CD1c-positive myeloid dendritic cell (primary cell): Measurements from ENCODE around the gene TRAPPC10.

Experiments
- DNase-seq: peaks from one replicate; pipeline ENCODE4 v3.0.0-alpha.2; 2016; ENCODE audit errors: extremely low spot score

The TRAPPC10 gene

DNA sequence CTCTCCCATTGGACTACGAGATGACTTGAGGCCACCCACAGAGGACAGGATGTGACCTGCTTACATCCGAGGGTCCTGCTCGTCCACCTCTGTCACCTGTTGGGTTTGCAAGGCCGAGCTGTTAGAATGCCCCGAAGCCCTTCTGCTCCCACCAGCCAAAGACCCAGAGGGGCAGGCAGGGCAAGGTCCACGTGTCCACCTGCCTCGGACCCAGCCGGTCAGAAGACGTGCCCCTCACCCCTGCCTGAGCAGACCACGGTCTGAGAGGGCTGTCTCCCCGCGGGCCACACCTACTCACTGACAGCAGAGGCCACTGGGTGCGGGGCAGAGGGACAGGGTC is 30.3 kb upstream of the TRAPPC10 start:
- DNase-seq: no peak

DNA sequence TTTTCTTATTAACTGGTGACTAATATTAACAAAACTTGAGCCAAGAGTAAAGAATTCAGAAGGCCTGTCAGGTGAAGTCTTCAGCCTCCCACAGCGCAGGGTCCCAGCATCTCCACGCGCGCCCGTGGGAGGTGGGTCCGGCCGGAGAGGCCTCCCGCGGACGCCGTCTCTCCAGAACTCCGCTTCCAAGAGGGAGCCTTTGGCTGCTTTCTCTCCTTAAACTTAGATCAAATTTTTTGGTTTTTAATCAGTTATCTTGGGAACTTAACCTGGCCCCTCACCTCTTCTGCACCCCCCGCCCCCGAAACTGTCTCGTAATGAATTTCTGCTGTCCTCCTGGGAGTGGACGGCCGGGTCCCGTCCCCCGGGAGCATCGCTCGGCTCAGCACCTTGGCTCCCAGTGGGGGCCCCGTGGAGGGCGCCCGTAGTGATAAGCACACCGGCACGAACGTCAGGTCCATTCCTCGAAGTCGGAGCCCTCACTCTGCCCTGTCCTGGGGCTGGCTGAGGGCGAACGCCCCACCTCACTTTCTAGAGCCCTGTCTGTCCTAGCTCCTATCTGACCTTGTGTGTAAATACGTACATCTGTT is 29.5 kb upstream of the TRAPPC10 start:
- no peak for DNase-seq

DNA sequence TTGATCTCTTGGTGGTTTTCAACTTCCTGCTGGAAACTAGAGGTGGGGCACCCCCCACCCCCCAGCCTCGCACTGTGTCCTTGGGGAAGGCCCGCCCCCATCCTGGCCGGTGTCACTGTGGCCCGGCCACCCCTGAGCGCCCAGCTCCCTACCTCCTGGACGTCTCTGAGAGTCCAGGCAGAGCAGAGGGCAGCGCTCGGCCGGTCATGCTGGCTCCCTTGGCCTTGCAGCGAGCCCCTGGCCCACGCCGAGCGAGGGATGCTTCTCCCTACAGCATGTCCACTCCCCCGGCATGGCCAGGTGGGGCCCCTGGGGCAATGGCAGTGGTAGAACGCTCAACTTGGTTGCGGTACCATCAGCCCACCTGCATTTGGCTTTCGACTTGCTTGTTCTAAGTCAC is 28.7 kb upstream of the TRAPPC10 start:
- no peak for DNase-seq

DNA sequence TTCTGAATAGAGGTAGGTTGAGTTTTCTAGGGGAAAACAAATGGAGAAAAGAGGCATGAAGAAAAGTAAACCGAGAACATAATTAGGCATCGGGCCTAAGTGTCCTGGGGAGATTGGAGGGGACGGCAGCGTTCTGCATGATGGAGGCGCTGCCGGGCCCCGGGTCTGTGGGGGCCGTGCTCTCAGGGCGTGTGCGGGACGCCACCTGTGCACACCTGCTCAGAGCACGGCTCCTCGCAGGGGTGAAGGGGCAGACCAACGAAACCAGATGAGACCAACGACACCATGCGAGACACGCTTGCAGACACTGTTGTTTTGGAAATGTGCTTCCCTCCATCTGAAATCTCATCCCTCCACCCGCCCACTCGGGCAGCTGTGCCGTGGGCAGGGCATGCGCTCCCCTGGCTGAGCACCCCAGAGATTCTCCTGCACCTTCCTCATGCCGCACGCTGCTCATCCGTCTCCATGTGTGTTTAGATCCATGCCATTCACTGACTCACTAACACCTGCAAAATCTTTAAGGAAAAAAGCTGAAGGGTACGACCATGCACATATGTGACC is 28.2 kb upstream of the TRAPPC10 start:
- DNase-seq: no peak

DNA sequence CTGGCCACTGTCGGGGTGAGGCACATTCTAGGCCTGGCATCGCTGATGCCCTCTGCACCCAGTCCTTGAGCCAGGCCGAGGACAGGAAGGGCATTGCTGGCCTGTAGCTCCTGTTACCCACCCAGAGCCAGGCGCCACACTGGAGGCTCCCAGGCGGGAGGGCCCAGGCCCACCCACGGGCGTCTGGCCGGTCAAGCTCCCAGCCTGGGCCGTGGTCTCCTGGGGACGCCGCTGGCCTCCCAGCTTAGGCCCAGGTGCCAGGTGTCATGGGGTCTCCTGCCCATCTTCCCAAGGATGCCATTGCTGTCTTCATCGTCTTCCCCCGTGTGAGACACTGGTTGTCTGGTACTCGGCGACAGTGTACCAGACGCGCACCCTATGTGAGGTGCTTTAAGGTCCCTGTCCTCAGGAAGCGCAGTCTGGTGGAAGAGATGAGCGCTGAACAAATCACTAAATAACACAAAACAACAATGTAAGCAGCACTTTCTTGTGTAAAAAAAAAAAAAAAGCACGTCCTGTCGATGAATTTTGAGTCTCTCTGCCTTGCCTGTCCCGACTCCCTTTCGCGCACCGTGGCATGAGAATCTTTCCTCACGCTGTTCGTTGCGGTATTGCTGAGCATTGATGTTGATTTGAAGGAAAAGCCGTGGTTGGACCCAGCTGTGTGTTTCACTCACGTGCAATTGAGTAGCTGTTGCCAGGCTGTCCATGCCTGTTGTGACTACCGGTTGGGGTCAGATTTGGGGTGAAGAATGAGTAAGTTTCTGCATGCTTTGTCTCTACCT is 27.0 kb upstream of the TRAPPC10 start:
- DNase-seq: no peak

DNA sequence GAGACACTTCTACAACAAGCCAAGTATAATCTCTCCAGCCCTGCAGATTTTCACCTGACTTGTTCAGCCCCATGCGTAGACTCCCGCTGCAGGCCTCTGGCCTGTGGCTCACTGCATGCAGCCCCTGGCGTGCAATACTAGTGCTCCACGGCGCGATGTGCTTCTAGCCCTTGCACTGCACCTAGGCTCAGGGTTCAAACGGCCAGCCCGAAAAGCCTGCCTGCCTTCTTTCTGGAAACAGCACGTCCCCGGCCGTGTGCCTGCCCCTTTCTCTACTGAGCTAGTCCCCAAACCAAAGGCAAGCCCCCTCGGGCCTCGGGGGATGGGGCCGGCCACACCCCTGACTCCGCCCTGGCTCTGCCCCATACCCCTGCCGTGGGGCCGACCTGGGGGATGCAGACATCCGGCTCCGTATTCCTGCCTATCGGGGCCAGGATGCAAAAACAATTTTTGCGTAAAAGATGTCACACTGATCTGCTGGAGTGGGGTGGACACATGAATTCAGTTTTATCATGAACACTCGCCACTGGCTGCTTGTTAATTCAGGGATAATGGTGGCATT is 26.3 kb upstream of the TRAPPC10 start:
- no peak for DNase-seq

DNA sequence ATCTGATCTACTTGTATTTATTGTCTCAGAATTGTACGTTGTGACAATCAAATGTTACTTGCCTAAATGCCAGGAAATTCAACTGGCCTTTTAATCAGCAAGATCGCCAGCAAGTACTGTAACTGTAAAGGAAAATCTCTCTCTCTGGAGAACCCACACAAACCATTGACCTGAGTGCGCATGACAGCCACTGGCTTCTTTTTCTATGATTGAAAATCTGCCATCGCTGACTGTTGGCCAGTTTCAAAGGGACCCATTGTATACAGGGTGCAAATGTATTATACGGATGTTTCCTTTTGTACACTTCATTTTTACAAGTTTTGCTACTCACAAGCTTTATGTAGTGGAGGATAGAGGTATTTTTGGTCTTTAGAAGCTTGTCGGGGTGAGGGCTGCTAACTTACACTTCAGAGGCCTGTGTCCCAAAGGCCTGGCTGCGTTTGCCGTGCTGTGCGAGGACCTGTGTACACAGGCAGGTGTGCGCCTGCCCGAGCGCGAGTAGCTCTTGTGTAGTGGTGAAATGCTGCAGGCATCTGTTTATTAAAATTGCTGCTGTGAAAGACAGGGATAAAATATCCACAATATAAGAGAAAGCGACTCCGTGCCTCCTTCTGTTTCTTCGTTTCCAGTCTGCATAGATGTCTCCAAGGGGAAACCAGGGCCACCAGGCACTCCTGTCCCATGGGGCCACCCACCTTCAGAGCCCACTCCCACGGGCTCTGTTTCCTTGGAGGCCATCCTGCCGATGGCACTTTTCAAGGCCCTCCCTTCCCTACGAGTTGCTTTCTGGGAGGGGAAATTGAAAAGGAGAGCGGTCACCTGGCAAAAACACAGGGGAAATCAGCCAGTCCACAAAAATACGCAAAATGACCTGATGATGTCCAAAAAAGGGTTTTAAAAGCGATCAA is 25.3 kb upstream of the TRAPPC10 start:
- no peak for DNase-seq

DNA sequence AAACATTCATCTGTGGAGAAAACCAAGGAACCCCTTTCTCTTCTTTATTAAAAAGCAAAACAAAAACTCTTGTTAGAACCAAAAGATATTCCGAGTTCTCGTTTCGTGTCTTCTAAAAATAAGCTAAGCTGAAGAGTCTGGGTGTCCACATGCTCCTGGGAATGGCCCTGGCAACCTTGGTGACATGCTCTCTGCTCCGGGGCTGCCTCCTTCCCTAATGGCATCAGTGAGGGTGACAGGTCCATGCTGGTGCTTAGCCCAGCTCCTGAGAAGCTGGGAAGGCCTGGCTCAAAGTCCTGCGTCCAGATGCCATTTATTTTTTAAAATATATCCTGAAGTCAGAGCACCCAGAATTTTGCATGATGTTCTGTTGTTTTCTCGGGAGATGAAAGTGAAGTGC is 24.6 kb upstream of the TRAPPC10 start:
- no peak for DNase-seq

DNA sequence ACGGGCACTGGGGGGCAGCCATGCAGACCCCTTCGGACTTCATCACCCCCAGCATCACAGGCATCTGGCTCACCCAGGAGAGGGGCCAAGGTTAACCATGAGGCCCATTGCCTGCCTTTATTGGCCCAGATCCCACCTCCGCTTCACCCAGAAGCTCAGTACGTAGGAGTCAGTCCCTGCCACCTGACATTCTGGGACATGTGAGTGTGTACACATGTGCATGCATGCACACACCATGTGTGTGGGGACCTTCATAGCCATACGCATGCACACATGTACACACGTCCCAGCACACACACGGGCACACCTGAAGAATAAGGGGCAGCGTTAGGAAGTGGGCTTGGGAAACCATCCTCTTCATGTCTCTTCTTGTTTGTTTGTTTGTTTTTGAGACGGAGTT is 24.1 kb upstream of the TRAPPC10 start:
- DNase-seq: no peak

DNA sequence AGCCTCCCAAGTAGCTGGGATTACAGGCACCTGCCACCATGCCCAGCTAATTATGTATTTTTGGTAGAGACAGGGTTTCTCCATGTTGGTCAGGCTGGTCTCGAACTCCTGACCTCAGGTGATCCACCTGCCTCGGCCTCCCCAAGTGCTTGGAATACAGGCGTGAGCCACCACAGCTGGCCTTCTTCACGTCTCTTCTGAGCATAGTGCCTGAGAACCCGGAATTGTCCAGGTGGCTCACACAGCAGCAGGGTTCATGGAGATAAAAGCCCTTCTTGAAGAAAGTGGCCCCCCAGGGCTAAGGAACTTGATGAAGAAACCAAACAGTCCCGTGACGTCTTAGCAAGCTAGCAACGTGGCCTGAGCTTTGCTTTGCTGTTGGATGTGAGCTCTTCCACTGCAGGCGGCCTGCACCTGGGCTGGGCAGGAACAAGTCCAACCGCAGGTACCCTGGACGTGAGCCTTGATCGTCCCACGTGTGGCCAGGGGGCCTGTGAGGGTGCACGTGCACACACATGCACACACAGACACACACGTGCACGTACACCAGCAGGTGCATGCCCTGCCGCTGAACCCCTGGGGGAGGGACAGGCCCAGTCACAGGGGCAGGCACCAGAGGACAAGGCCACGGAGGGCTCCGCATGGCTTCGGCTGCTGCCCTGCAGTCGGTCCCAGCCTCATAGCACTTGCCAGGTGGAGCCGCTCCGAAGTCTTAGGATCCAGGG is 23.4 kb upstream of the TRAPPC10 start:
- no peak for DNase-seq

DNA sequence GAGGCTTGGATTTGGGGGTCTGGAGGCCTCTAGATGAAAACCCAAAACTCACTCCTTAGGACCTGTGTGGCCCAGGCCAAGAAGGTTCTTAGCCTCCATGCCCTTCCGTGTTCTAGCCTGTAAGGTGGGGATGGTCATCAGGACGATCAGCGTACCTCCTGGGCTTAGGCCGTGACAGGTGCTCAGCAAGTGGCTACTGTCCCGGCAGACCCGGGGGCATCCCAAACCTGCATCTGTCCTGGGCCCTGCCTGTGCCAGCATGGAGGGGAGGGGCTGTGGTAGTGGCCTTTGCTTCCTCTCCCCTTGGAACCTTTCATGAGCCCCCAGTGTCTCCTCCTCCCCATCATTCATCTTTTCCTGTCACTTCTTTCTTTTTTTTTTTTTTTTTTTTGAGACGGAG is 22.7 kb upstream of the TRAPPC10 start:
- no peak for DNase-seq

DNA sequence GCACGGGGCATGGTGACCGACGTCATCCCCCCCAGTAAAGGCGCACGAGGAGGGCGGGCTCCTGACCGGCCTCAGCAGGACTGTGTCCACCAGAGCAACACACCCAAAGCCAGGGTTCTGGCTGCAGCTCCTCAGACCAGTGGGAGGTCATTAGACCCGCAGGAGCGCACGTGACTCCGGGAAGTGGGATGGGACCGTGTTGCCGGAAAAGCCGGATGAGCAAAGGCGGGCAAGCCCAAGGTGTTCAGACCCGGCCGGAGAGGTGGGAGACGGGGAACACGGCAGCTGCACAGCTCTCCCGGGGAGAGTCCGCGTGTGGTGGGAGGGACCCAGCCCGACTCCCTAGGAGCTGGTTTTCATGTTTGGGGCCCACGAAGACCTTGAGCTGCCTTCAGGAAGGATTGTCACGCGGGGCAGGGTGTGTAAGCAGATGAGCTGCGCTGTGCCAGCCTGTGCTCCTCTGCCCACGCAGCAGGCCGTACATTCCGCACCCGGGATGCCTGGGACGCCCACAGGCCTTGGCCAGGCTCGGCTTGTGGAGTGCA is 20.6 kb upstream of the TRAPPC10 start:
- no peak for DNase-seq

DNA sequence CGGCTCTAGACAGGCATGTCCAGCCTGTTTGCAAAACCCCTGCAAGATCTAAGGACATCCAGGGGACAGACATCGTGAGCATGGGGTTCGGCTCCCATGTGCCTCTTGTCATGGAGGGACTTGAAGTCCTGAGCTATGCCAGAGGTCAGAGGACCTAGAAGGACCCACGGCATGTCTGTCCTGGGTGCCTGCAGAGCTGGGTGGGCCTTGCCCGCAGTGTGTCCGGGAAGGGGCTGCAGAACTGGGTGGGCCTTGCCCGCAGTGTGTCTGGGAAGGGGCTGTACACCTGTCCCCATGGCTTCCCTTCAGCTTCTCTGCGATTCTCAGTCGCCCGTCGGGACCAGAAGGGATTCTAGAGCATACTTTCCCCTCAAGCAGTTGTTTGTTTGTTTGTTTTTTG is 20.0 kb upstream of the TRAPPC10 start:
- DNase-seq: no peak

DNA sequence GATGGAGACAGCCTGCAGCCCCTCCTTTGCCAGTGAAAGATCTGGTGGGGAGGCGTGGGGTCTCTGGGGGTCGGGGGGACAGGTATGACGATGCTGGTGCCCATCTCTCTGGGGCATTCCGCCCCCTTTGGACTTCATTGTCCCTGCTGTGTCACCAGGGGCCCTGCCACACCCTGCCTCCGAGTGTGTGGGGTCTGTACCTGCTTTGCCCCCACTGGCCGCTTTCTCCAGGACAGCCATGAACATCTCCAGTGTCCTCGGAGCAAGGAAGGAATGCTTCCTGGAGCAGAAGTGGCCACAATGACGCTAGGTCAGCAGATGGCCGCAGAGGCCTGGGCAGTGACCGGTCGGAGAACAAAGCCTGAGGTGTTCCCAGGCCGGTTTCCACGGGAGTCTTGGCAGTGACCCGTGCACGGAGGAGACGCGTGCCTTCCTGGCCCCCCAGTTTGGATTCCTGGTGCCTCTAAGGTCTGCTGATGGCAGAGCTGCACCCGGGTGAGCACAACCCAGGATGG is 18.6 kb upstream of the TRAPPC10 start:
- no peak for DNase-seq

DNA sequence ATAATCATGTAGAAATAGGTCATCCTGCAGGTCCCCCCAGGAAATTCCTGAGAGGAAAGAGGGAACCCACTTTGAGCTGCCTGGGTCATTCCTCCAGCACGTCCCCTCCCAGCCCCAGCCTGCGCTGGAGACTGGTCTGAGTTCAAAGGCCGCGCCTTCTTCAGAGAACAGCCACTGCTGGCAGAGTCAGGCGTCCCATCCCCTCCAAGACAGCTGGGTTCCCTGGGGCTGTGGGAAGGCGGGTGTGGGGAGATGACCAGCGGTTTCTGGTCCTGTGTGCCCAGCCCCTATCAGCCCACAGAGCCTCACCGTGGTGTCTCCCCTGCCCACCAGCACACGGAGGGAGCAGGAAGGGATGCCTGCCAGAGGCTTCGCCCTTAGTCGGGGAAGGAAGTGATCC is 18.0 kb upstream of the TRAPPC10 start:
- no peak for DNase-seq

DNA sequence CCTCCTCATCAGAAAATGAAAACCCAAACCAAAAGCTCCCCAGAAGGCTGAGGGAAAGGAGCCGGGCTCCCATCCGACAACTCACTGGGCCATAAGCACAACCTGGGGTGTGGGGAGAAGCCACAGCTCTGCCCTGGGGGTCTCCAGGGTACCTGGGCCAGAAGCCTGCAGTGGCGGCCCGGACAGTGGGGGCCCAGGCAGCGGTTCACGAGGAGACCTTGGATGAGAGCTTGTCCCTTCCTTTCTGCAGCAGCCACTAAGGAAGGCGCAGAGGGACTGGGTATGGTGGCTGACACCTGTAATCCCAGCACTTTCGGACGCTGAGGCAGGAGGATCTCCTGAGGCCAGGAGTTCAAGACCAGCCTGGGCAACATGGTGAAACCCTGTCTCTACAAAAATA is 17.5 kb upstream of the TRAPPC10 start:
- no peak for DNase-seq

DNA sequence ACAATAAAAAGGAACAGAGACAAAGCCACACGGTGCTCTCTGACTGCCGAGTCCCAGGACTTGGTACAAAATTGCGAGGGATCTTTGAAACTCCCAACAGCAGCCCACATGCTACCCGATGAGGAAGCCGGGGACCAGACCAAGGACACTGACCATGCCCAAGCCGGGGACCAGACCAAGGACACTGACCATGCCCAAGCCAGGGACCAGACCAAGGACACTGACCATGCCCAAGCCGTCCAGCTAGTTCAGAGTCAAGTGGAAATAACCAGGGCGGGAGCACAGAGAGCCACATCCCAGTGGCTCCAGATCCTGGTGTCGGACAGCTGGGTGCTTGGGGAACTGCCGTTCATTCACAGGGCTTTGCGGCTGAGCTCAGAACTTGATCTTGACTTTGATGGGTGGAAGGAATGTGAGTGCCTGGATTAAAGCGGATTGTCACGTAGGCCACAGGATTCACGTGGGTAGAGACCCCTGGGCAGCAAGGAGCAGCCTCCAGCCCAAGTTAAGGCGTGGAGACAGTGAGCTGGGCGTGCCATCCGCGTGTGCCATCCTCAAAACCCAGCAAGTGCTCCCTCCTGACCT is 16.5 kb upstream of the TRAPPC10 start:
- no peak for DNase-seq

DNA sequence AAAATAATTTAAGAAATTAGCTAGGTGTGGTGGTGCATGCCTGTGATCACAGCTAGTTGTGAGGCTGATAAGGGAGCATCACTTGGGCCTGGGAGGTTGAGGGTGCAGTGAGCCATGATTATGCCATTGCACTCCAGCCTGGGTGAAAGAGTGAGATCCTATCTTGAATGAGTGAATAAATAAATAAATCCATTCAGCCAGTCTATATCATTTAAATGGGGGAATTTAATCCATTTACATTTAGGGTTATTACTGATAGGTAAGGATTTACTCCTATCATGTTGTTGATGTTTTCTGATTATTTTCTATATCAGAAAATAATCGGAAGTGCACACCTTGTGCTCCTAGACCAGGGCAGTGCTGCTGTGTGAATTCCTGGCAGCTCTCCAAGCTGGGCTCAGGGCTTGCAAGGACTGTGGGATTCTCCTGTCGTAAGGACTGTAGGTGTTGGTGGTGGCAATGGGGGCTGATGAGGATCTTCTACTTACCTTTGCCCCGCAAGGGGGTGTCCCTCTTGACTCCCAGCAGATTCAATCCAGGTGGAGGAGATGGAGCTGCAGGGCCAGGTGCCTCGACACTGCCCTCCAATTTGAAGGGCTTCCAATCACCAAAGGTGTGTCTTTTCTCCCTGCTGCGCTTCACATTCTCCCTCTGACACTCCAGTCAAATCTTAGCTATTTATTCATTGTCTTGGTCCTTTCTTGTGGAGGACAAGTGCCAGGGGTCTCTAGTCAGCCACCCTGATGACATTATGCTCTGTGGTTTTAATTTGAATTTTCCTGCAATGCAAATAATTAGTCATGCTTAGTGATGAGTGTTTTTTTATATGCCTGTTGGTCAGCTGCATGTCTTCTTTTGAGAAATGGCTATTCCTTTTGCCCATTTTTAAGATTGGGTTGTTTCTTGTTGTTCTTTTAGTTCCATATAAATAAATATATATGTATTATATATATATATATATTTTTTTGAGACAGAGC is 14.1 kb upstream of the TRAPPC10 start:
- DNase-seq: no peak

DNA sequence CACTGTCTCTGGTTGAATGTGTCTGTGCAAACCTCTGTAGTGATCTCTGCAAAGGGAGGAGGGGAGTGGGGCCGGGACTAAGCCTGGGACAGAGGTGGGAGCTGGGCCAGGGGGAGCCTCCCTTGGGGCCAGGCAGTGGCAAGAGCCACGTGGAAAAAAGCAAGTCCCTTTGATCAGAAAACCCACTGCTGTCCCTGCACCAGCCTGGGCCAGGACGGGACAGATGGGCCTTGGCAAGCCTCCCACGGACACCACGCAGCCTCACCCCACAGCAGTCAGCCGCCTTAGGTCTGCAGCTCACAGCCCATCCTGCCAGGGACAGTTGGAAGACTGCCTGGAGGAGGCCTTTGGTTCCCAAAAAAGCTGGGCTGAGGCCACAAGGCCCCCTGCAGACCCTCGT is 11.7 kb upstream of the TRAPPC10 start:
- no peak for DNase-seq
